ENCODE results near the gene MRPL21. TPM values are rescaled to one million over a fixed set of nuclear protein-coding genes. Genes with fewer than 3 reads are reported as not detected.

MRPL21 gene
- total and polyA plus RNA-seq, 2 of the 13 experiments (the other 11 are each of a cell fraction or from before 2014, with no cell fraction given), result 61.5 to 100 TPM

GRCh38 chr11:68843703-68844312, 59.8 kb downstream of the MRPL21 start (continued):
- TF ChIP-seq, protein P1, sequence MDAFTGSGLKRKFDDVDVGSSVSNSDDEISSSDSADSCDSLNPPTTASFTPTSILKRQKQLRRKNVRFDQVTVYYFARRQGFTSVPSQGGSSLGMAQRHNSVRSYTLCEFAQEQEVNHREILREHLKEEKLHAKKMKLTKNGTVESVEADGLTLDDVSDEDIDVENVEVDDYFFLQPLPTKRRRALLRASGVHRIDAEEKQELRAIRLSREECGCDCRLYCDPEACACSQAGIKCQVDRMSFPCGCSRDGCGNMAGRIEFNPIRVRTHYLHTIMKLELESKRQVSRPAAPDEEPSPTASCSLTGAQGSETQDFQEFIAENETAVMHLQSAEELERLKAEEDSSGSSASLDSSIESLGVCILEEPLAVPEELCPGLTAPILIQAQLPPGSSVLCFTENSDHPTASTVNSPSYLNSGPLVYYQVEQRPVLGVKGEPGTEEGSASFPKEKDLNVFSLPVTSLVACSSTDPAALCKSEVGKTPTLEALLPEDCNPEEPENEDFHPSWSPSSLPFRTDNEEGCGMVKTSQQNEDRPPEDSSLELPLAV (CRISPR knock-in tag; conservative IDR thresholded peaks at IDR 0.05; ENCODE audit: low read depth), result no peak
- TF ChIP-seq NFATC3 (CRISPR knock-in tag; IDR thresholded peaks at IDR 0.05), result no peak
- TF ChIP-seq ZNF652 (CRISPR knock-in tag; IDR thresholded peaks at IDR 0.05; ENCODE audit: borderline replicate concordance, low read depth), result no peak
- TF ChIP-seq ELF4 (CRISPR knock-in tag; IDR thresholded peaks at IDR 0.05; ENCODE audit: borderline replicate concordance), result no peak
- TF ChIP-seq ZNF549 (CRISPR knock-in tag; IDR thresholded peaks at IDR 0.05), result no peak
- TF ChIP-seq ZNF580 (CRISPR knock-in tag; IDR thresholded peaks at IDR 0.05; ENCODE audit: borderline replicate concordance, low read depth), result peak; percentile 62; the same call in 1 of the 2 replicates
- 0 out of 2 replicates have a peak, but pooled peaks have one; percentile 52 for TF ChIP-seq ZNF230 (CRISPR knock-in tag; IDR thresholded peaks at IDR 0.05)
- TF ChIP-seq, protein P2, sequence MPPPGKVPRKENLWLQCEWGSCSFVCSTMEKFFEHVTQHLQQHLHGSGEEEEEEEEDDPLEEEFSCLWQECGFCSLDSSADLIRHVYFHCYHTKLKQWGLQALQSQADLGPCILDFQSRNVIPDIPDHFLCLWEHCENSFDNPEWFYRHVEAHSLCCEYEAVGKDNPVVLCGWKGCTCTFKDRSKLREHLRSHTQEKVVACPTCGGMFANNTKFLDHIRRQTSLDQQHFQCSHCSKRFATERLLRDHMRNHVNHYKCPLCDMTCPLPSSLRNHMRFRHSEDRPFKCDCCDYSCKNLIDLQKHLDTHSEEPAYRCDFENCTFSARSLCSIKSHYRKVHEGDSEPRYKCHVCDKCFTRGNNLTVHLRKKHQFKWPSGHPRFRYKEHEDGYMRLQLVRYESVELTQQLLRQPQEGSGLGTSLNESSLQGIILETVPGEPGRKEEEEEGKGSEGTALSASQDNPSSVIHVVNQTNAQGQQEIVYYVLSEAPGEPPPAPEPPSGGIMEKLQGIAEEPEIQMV (CRISPR knock-in tag; IDR thresholded peaks at IDR 0.05; ENCODE audit: low read depth), result no peak
- TF ChIP-seq TARDBP (CRISPR knock-in tag; IDR thresholded peaks at IDR 0.05), result peak; percentile 92
- no peak for TF ChIP-seq ZNF333 (CRISPR knock-in tag; IDR thresholded peaks at IDR 0.05; ENCODE audit: borderline replicate concordance)
- TF ChIP-seq, protein P3, sequence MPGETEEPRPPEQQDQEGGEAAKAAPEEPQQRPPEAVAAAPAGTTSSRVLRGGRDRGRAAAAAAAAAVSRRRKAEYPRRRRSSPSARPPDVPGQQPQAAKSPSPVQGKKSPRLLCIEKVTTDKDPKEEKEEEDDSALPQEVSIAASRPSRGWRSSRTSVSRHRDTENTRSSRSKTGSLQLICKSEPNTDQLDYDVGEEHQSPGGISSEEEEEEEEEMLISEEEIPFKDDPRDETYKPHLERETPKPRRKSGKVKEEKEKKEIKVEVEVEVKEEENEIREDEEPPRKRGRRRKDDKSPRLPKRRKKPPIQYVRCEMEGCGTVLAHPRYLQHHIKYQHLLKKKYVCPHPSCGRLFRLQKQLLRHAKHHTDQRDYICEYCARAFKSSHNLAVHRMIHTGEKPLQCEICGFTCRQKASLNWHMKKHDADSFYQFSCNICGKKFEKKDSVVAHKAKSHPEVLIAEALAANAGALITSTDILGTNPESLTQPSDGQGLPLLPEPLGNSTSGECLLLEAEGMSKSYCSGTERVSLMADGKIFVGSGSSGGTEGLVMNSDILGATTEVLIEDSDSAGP (CRISPR knock-in tag; IDR thresholded peaks at IDR 0.05; ENCODE audit: borderline replicate concordance), result peak; percentile 93
- TF ChIP-seq RBAK (CRISPR knock-in tag; IDR thresholded peaks at IDR 0.05), result no peak
- TF ChIP-seq, protein P4, sequence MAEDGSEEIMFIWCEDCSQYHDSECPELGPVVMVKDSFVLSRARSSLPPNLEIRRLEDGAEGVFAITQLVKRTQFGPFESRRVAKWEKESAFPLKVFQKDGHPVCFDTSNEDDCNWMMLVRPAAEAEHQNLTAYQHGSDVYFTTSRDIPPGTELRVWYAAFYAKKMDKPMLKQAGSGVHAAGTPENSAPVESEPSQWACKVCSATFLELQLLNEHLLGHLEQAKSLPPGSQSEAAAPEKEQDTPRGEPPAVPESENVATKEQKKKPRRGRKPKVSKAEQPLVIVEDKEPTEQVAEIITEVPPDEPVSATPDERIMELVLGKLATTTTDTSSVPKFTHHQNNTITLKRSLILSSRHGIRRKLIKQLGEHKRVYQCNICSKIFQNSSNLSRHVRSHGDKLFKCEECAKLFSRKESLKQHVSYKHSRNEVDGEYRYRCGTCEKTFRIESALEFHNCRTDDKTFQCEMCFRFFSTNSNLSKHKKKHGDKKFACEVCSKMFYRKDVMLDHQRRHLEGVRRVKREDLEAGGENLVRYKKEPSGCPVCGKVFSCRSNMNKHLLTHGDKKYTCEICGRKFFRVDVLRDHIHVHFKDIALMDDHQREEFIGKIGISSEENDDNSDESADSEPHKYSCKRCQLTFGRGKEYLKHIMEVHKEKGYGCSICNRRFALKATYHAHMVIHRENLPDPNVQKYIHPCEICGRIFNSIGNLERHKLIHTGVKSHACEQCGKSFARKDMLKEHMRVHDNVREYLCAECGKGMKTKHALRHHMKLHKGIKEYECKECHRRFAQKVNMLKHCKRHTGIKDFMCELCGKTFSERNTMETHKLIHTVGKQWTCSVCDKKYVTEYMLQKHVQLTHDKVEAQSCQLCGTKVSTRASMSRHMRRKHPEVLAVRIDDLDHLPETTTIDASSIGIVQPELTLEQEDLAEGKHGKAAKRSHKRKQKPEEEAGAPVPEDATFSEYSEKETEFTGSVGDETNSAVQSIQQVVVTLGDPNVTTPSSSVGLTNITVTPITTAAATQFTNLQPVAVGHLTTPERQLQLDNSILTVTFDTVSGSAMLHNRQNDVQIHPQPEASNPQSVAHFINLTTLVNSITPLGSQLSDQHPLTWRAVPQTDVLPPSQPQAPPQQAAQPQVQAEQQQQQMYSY (CRISPR knock-in tag; IDR thresholded peaks at IDR 0.05), result no peak
- TF ChIP-seq SOX13 (IDR thresholded peaks at IDR 0.05), result no peak
- TF ChIP-seq SOX13 (CRISPR knock-in tag; conservative IDR thresholded peaks at IDR 0.05 in 1 of 2, IDR thresholded peaks at IDR 0.05 in 1 of 2), result peak in 1 of 2 experiments; percentile 75; a peak in 2 of 4 replicates
- no peak for TF ChIP-seq ZNF670 (CRISPR knock-in tag; IDR thresholded peaks at IDR 0.05; ENCODE audit: borderline replicate concordance)
- TF ChIP-seq ZNF207 (IDR thresholded peaks at IDR 0.05; ENCODE audit: borderline replicate concordance), result no peak
- TF ChIP-seq, protein P5, sequence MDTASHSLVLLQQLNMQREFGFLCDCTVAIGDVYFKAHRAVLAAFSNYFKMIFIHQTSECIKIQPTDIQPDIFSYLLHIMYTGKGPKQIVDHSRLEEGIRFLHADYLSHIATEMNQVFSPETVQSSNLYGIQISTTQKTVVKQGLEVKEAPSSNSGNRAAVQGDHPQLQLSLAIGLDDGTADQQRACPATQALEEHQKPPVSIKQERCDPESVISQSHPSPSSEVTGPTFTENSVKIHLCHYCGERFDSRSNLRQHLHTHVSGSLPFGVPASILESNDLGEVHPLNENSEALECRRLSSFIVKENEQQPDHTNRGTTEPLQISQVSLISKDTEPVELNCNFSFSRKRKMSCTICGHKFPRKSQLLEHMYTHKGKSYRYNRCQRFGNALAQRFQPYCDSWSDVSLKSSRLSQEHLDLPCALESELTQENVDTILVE (CRISPR knock-in tag; IDR thresholded peaks at IDR 0.05), result peak; percentile 58; the same call in 1 of the 2 replicates
- TF ChIP-seq ZNF660 (CRISPR knock-in tag; IDR thresholded peaks at IDR 0.05; ENCODE audit: borderline replicate concordance, low read depth), result no peak

All from HepG2 (cell line).